Activated CD4-positive, CD25-positive, alpha-beta regulatory T cell treated with anti-CD3 and anti-CD28 coated beads, Interleukin-2, amount 50 U/mL, for 24 hours (primary cell): ENCODE results near the gene SUSD4.

Experiments used
- ATAC-seq, 2 donors: fragments of 150-1000 bp; cut with Tn5 transposase; one replicate each; pipeline ENCODE4 v1.10.0; 2021; ENCODE audit warnings: mild to moderate bottlenecking in 1 of 2, moderate library complexity in 1 of 2

SUSD4 gene

DNA sequence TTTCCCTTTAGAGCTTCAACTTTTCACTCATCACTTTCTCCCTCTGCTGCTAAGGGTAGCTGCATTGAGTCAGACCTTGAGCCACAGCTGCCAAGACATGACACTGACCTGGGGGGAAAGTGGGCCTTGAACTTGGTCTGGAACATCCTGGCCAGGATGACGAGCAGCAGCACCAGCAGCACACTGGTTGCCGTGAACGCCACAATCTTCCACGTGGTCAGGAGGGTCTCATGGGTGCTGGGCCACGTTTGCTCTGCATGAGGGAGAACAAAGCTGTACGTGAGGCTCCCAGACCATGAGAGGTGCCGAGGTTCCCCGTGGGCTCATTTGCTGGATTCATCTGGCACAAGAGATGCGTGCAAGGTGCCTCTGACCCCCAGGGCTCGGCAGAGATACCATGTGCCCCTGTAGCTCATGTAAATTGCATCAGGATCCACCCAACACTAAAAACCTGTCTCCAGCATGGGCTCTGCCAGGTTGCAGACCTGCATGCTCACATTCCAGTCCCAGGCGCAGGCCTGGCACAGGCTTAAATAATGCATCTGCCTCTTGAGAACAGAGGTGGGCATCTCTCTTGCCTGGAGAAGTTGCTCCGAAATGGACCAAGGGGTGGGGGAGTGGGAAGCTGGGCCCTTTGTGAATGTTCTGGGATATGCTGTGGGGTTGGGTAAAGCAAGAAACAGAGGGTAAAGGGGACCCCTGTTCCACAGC is 136.3 kb downstream of the SUSD4 start:
- no peak for ATAC-seq

DNA sequence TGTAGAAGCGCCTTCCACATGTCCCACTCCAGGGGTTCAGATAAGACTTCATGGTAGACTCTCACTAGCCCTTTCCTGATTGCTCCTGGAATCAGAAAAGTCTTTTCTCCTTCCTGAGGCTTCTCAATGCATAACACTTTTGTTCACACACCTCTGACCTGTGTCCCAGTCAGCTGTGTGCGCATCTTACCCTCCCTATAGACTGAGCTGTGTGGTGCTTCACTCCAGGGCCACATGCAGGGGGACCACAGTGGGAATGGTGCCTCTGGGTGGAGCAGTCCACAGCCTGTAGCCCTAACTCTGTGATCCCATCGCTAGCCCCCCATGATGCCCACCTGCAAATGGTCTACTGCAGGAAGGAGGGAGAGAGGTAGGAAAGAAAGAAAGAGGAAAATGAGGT is 136.9 kb downstream of the SUSD4 start:
- ATAC-seq = no peak

DNA sequence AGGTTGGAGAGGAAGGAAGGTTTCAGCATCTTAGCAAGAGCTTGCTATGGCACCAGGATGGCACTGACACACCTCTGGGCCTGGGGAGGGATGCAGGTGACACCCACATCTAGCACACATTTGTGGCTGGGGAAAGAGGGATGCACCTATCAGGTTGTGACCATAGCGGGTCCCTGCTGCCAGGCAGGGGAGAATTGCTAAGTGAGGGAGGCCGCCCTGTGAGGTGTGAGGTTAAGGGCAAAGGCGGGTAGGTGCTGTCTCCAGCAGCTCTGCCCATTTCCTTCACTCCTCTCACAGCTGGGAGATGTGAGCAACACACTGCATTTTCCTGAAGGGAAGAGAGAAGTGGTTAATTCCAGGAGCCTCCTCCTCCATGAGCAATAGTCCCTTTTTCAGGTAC is 137.7 kb downstream of the SUSD4 start:
- no peak for ATAC-seq

DNA sequence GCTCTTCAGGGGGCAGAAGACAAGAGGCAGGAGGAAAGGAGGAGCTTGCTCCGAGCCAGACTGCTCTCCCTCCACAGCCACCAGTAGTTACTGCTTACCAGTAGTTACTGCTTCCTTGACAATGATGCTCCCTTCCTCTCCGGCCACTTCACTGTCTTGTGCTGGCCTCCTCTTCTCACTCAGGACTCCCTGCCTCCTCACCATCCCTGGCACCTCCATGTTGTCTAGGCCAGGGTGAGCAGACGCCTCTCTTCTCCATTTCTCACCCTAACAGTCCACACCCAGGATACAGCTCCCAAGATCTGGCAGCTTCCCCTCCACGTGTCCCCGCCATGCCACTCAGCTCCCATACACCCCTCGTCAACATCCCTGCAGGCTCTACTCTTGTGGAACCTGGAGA is 138.5 kb downstream of the SUSD4 start:
- no peak for ATAC-seq

DNA sequence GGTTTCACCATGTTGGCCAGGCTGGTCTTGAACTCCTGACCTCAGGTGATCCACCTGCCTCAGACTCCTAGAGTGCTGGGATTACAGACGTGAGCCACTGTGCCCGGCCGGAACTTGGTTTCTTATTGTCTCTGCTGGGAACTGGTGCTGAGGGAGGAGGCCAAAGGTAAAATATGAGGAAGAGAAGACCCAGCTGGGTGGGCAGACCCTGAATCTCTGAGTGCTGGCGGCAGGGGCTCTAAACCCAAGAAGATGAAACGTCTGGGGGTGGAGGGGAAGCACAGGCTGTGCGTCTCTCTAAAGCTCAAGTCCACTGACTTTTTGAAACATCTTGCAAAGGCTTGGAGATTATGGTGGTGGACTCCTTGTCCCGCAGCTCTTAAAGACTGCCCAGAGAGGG is 138.9 kb downstream of the SUSD4 start:
- ATAC-seq = no peak

DNA sequence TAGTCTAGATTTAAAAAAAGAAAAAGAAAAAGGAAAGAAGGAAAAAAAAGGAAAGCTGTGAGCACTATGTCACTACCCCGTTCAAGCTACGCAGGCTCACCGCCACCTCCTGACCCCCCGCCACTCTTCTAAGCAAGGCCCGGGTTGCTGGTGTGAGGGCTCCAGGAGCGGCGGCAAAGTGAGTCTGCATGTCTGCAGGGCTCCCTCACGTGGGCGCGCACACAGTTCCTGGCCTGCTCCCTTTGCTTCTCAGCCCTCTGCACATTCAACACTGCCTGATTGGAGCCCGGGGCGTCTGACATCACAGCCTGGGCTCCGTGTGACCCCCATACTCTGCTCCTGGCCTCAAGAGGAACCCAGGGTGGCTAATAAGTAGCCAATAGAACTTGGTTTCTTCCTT is 139.5 kb downstream of the SUSD4 start:
- ATAC-seq = no peak

DNA sequence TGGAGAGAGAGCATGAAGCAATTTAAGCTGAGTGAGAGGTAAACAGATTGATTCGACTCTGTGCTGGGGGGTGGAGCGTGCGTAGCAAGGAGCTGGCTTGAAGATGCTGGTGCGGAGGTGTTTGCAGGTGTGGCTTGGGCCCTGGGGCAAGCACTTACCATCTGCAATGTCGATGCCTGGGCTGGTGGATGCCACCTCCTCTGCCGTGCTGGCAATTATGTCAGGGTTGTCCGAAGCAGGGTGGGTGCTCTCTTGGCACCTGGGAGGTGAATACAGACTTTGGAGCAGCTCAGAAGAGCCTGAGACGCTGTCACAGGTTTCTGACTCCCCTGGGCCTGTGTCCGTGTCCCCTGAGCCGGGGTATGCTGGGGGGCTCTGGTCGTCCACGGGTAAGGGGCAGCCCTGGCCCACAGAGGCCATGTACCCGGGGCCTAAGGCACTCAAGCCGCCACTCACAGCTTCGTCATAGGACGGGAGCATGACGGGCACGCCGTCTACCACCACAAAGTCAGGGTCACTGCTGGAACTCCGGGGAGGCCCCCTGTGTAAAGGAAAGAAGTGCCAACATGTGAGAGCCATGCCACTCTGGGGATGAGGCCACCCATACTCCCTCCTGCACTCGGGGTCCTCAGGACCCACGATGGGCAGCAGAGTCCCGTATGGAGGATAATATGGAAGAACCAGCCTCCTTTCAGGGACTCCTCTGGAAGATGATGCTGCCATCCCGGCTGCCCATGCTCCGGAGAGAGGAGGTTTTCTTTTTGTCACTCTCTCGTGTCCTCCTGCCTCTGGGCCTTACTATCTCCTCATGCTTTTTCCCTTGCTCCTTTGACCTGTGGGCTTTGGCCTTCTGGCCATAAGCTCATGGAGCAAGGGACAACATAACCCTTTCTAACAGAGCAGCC is 140.6 kb downstream of the SUSD4 start:
- no peak for ATAC-seq

DNA sequence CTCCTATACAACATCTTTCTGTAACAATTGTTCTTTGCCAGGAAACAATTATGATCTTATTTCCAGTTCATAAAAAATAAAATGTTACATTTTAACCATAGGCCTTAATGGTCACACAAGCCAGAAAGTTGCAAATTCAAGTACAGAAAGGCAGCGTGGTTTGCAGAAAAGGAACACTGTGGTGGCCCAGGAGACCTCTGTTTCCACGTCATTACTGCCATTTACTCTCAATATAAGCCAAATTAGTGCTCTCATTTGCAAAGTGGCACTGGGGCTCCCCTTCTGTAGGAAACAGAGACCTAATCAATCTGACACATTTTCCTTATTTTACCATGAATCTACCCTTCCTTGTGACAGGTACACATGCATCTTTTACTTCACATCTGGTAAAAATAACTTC is 141.6 kb downstream of the SUSD4 start:
- ATAC-seq = no peak

DNA sequence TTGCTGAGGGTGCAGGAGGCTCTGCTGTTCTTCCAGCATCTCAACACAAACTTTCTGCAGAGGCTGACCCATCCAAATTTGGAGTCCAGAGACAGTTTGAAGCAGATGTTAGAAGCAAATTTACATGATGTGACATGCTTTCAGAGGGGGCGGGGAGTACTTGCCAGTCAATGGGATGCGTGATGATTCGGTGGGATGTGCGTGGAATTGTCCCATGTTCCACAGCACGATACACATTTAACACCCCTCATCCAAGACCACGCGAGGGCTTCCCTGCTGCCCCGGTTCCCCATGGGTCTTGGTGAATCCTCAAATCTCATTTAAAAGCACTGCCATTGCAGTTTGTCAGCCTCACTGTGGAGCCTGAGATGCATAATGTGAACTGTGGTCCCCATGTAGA is 142.3 kb downstream of the SUSD4 start:
- ATAC-seq = no peak

DNA sequence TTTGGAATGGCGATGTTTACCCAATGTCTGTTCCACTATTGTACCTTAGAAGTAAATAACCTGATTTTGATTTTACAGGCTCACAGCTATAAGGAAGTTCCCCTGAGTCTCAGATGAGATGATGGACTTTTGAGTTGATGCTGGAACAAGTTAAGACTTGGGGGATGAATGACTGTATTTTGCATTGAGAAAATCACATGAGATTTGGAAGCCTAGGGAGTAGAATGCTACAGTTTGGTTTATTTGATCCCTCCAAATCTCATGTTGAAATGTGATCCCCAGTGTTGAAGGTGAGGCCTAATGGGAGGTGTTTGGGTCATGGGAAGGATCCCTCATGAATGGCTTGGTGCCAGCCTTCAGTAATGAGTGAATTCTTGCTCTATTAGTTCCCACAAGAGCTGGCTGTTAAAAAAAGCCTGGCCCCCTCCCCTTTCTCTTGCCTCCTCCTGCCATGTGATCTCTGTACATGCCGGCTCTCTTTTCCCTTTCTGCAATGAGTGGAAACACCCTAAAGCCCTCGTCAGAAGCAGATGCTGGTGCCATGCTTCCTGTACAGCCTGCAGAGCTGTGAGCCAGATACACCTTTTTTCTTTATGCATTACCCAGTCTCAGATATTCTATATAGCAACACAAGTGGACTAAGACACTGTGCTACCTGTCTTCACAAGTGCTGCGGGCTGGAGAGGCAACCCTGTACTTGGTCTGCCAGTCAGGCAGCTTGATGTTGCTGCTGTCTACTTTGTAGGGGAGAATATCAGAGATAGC is 143.9 kb downstream of the SUSD4 start:
- ATAC-seq = no peak

DNA sequence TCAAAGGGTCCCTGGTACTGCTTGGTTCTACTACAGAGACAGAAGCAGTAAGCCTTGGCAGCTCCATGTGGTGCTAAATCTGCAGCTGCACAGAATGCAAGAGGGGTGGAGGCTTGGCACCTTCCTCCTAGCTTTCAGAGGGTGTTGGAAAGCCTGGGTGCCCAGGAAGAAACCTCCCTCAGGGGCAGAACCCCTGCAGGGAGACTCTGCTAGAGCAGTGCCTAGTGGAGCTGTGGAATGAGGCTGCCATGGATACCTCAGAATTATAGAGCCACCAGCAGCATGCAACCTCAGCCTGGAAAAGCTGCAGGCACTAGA is 144.7 kb downstream of the SUSD4 start:
- no peak for ATAC-seq

DNA sequence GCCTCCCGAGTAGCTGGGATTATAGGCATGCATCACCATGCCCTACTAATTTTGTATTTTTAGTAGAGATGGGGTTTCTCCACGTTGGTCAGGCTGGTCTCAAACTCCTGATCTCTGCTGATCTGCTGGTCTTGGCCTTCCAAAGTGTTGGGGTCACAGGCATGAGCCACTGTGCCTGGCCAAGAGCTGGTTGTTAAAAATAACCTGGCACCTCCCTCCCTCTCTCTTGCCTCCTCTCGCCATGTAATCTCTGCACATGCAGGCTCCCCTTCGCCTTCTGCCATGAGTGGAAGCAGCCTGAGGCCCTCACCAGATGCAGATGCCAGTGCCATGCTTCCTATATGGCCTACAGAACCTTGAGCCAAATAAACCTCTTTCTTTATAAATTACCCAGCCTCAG is 146.2 kb downstream of the SUSD4 start:
- no peak for ATAC-seq

DNA sequence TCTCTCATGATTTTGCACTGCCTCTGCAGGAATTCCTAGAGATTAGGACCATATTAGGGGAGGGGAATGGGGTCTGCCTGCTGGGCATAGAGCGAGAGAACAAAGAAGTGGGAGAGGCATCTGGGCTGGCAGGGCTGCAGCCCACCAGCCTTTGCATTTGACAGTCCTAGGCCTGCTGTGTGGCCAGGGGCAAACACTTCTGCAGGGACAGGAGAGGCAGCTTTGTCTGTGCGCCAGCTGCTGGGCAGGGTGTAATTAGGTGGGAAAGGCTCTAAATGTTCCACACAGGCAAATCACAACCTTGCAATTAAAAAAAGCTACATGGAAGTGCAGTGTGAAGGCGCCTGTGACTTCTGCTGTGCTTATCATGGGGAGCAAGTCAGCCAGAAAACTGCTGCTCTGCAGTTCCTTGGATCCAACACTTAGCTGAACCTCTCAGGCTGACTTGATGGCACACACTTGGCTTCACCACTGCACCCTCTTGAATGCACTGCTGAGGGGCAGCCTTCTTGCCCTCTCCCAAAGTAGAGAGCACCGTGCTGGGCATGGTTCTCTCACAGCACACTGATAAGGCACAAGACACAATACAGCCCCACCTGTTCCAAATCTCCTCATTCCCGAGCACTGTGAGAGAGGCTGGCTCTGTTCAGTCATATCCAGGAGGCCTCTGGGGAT is 147.3 kb downstream of the SUSD4 start:
- no peak for ATAC-seq

DNA sequence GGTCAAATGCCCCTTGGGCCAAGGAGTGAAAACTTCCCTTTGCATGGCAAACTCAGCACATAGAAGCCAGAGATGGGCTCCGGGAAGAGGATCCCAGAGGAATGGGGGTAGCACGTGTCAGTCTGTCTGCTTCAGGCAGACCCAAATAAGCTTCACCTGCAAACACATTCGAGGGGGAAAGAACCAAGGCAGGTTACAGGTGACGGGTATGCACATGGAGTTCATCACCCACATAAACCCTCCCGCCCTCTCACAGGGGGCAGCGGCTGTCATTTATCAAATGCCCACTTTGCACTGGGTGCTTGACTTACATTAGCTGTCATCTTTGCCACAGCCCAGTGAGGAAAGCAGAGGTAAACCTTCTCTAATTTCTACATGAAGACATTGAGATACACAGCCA is 147.9 kb downstream of the SUSD4 start:
- ATAC-seq = no peak

DNA sequence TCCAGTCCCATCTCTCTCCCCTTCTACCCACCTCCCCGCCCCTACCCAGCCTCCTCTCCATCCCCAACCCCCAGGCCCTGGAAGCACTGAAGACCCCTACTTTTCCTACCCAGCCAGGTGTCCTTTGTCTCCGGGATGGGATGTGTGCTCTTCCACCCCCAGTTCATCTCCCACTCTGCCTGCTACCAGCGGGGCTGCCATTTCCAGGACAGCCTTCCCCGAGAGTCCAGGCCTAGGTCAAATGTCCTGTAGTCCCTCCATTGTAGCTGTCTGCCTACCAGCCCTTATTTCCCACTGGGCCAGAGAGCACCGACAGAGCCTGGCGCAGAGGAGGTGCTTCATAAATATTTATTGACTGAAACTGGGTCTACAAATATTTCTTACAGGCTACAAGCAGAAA is 148.9 kb downstream of the SUSD4 start:
- no peak for ATAC-seq

DNA sequence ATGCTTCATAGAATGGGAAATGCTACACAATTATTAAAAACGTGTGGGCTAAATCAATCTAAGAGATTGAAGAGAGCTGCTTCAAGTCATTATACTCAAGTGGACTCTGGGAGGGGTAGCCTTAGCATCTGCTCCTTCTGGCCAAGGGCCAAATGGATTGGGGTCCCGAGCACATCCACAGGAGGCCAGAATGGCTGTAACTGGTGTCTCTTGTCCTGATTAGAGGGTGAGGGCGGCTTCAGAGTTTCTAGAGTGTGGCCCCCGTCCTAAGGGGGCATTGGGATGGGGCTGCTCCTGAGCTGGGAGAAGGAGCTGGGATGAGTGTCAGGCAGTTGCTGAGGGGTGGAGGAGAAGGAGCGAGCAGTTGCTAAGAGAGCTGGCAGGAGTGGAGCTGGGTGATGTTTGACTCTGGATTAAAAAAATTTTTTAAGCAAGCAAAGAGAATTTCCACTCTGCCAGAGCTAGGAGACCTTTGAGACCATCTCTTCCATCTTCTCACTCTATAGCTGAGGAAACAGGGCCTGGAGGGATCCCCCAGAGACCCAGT is 149.6 kb downstream of the SUSD4 start:
- ATAC-seq = no peak

DNA sequence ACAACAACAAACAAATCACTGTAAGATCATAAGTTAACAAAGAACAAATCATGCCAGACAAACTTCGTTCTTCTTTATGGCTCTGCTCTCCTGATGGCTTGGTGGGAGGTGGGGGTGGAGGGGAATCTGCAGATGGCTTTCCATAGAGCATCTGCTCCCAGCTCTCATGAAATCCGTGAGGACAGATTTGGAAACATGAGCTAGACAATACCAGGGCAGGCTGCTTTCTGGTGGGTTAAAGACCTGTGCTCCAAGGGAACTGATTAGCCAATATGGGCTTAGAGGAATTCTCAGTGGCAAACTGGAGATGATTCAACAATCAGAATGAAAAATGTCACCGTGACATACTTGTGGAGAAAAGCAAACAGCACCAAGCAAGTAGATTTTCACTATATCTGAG is 151.5 kb downstream of the SUSD4 start:
- no peak for ATAC-seq

DNA sequence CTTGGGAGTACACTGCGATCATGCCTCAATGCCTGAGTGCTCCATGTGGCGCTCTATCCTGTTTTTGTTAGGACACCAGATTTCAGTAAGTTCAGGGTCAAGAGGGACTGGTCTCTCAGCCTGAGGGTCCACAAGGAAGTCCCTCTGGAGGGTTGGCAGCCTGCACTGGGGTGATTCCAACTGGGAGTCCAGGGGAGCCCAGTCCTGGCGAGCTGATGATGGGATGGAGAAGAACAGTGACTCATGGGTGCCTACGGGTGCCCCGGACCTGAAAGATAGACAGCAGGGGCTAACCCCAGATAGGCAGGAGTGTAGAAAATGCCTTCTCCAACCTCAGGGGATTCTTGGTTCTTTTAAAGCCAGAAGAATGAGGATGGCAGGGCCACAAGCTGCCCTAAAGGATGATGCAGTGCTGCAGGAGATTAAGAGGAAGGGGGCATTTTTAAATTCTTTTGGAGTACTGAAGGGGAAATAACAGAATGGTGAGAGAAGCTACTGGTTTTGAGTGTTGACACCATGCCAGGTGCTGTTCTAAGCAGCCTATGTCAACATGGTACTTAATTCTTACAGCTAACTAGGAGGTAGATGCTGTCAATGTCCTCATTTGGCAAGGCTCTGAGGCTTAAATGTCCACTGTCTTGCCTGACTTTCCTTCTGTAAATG is 152.5 kb downstream of the SUSD4 start:
- no peak for ATAC-seq

DNA sequence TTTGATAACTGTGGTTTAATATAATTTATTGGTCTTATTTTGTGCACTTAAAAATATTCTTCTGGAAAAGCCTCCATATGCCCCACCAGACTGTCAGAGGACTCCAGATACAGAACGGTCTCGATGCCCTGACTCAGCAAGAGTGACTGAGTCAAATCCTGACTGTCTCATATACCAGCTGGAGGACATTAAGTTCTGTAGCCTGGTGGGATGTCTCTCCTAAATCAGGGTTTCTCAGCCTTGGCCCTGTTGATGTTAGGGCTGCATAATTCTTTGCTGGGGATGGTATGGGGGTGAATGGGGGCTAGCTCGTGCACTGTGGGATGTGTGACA is 153.2 kb downstream of the SUSD4 start:
- no peak for ATAC-seq

DNA sequence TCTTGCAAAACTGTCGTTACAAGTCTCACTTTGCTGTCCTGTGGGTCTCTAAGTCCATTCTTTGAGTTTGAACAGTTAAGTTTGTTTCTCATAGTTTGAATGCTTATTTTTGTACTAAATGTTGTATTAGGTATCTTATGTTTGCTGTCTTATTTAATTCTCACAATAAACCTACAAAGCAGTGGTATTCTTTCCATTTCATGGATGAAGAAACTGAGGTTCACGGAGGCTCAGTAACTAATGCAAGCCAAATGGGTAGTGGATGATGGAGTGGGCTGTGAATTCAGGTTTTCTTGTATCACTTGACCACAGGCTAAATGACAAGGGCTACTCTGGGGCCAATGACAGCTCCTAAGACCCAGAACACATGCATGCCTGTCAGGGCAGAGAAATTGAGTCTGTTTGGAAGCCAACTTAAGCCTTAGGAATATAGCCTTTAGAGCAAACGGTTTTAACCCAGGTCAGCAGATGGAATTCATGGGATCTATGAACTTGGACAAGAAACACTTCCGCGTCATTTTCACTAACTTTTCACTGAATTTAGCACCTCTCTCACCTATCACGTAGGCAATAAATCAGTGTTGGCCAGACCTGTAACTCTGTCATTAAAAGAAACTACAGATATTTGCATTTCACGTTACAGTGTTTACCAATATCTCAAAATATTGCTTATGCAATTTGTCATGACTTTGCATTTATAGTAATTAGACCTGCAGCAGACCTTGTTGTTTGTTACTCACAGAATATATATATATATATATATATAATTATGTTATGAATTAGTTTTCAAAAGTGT is 153.8 kb downstream of the SUSD4 start:
- no peak for ATAC-seq

DNA sequence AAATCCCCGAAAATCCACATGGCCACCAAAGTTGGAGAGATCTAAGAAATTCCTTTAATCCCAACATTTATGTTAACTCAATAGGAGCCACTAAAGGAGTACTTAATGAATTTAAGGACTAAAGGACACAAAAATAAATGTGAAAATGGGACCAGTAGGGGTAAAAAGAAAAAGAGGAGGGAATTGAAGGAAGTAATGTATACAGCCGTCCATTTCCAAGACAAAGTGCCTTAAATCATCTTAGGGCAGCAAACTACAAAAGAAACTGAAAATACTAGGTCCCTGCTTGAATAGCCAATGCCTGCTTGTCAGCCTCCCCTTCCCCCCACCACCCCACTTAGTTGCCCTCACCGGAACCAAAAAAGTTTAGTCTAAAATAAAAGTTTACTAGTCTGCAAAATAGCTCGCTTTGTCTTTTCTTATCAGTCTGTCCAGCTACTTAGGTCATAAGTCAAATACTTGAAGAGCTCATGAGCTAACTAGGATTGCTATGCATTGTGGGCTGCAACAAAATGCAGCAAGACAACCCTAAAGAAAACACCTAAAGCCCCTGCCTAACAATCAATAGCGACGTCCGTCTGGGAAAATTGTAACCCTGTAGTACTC is 154.6 kb downstream of the SUSD4 start:
- no peak for ATAC-seq
